CD4-positive, alpha-beta T cell treated with Interleukin-6 for 4 hours (primary cell): ENCODE measurements around the gene RBM10.
"Not testable (repeated sequence)": the region's sequence is repeated elsewhere in the genome, so short reads cannot be mapped to it uniquely, and the experiment has no call there.

Experiments used
- DNase-seq: peaks from one replicate; pipeline ENCODE4 v3.0.0-alpha.2; 2020; ENCODE audit warnings: mixed read lengths

RBM10 gene, protein sequence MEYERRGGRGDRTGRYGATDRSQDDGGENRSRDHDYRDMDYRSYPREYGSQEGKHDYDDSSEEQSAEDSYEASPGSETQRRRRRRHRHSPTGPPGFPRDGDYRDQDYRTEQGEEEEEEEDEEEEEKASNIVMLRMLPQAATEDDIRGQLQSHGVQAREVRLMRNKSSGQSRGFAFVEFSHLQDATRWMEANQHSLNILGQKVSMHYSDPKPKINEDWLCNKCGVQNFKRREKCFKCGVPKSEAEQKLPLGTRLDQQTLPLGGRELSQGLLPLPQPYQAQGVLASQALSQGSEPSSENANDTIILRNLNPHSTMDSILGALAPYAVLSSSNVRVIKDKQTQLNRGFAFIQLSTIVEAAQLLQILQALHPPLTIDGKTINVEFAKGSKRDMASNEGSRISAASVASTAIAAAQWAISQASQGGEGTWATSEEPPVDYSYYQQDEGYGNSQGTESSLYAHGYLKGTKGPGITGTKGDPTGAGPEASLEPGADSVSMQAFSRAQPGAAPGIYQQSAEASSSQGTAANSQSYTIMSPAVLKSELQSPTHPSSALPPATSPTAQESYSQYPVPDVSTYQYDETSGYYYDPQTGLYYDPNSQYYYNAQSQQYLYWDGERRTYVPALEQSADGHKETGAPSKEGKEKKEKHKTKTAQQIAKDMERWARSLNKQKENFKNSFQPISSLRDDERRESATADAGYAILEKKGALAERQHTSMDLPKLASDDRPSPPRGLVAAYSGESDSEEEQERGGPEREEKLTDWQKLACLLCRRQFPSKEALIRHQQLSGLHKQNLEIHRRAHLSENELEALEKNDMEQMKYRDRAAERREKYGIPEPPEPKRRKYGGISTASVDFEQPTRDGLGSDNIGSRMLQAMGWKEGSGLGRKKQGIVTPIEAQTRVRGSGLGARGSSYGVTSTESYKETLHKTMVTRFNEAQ

DNA sequence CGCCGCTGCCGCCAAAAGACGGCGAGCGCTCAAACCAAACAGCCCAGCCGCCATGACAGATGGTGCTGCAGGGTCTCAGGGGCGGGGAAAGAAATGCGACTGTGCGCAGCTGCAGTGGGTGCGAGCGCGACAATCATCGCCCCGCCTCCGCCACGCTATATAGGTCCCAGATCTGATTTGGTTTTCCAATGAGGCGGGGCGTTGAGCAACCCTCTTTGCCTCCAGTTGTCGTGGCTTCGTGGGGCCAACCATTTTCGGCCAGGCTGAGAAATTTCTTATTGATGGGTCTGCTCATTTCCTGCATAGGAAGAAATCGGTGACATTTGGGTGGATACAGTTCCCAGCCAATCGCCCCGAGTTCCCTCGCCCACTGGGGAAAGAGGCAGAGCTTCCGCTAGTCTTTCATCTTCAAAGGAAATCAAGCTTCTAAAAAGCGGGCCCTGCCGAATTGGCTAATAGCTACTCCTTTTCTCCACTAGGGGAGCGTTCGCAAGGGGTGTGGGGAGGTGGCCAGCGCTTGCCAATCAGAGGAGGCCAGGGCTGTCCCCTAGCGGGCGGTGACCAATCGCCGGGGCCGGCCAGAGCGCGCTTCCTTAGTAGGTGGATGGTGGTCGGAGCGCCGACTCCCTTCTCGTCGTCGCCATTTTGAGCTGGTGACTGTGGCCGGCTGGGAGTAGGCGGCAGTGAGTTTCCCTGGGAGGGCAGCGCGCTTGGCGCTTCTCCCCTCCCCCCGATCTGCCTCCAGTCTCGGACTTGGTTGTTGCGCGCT is at the start of gene RBM10, which contains the start of gene NDUFB11:
Gene RBM10, plus strand, starts transcription at position 596 of the 769 bp plus-strand sequence. CDS start 2,261 bp downstream, outside the sequence.
Gene NDUFB11, minus strand, starts transcription at position 77 of the 769 bp plus-strand sequence. Its CDS starts 23 bp downstream, at position 54.
- DNase-seq = peak; percentile 90

DNA sequence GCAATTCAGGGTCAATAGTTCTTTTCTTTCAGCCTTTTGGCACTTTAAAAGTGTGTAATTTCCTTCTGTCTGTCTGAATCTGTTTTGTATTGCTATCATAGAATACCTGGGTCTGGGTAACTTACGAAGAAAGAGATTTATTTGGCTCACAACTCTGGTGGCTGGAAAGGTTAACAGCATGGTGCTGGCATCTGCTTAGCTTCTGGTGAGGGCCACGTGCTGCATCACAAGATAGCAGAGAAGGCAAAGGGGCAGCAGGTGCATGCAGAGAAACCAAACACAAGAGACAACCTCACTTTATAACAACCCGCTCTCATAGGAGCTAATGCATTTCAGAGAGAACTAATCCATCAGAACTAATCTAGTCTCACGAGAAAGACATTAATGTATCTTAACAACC is 48.0 kb upstream of the RBM10 start:
- DNase-seq = no peak

DNA sequence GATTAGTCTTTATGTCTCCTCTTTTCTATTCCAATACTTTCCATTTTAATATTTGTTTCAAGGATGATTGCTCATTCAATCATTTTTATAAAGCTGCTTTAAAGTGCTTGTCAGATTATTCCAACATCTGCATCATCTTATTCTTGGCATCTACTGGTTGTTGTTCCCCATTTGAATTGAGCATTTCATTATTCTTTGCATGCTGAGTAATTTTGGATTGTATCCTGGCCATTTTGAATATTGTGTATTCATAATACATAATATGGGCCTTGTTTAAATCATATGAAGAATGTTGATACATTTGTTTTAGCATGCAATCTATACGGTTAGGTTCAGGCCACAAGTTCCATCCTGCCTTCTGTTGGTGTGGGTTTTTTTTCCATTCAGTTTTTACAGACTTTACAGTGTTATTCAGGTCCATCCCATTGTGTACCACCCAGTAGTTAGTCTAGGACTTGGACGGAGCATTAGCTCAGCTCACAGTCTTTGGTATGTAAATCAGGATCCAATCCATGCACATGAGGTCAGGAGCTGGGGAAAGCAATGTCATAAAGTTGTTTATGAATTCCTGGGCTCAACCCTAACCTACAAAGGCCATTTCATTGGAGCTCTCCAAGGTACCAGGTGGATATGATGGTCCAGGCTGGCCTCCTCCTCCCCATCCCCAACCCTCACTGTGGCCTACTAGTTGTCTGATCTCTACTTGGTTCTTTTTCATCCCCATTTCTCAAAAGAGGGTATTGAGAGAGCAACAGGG is 46.5 kb upstream of the RBM10 start:
- DNase-seq = no peak

DNA sequence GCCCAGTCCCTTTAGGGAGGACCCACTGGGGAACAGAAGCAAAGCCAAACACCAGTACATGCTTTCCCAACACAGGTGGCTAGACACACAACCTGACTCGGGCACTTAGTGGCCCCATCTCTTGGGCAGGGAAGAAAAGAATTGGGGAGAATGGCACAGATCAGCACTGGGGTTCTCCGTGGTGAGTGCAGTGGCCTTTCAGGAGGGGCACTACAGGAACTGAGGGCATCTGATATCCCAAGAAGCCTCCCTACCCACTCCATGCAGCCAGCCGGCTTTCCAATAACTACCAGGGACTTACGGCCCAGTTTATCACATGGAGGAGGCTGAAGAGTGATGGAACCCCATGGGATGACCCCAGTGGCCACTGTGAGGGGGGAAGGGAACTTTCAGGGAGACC is 43.8 kb upstream of the RBM10 start:
- DNase-seq = no peak

DNA sequence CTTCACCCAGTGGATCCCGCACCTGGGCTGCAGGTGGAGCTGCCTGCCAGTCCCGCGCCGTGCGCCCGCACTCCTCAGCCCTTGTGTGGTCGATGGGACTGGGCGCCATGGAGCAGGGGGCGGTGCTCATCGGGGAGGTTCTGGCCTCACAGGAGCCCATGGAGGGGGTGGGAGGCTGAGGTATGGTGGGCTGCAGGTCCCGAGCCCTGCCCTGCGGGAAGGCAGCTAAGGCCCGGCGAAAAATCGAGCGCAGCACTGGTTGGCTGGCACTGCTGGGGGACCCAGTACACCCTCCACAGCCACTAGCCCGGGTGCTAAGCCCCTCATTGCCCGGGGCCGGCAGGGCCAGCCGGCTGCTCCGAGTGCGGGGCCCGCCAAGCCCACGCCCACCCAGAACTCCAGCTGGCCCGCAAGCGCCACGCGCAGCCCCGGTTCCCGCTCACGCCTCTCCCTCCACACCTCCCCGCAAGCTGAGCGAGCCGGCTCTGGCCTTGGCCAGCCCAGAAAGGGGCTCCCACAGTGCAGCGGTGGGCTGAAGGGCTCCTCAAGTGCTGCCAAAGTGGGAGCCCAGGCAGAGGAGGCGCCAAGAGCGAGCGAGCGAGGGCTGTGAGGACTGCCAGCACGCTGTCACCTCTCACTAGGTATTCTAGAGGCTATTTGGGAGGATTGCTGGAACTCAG is 33.9 kb upstream of the RBM10 start:
- DNase-seq = not testable (repeated sequence)

DNA sequence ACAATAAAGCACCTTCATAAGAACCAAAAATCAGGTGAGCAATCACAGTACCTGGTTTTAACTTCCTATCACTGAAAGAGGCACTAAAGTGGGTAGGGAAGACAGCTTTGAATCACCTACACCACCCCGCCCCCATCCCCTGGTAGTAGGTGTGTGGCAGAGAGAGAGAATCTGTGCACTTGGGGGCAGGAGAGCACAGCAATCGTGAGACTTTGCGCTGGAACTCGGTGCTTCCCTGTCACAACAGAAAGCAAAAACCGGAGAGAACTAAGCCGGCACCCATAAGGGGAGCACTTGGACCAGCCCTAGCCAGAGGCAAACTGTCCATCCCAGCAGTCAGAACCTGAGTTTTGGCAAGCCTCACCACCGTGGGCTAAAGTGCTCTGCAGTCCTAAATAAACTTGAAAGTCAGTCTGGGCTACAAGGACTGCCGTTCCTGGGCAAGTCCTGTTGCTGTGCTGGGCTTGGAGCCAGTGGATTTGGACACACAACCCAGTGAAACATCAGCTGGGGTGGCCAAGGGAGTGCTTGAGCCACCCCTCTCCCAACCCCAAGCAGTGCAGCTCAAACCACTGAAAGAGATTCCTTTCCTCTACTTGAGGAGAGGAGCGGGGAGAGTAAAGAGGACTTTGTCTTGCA is 32.6 kb upstream of the RBM10 start:
- no peak for DNase-seq

DNA sequence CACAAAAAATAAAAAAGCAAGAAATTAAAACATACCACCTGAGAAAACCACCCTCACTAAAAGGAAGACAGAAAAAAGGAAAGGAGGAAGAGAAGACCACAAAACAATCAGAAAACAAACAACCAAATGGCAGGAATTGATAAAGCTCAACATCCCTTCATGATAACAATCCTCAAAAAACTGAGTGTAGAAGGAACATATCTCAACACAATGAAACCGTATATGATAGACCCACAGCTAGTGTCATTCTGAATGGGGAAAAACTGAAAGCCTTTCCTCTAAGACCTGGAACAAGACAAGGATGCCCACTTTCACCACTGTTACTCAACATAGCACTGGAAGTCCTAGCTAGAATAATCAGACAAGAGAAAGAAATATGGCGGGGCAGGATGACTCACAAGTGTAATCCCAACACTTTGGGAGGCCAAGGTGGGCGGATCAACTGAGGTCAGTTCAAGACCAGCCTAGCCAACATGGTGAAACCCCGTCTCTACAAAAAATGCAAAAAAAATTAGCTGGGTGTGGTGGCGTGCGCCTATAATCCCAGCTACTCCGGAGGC is 28.4 kb upstream of the RBM10 start:
- not testable (repeated sequence) for DNase-seq

DNA sequence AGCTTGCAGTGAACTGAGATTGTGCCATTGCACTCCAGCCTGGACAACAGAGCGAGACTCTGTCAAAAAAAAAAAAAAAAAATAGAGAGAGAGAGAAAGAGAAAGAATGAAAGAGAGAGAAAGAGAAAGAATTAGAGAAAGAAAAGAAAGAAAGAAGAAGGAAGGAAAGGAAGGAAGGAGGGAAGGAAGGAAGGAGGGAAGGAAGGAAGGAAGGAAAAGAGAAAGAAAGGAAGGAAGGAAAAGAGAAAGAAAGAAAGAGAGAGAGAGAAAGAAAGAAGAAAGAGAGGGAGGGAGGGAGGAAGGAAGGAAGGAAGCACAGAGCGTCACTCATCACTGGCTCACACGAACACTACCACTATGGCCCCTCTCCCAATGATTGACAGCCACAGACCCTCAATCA is 20.6 kb upstream of the RBM10 start:
- not testable (repeated sequence) for DNase-seq

DNA sequence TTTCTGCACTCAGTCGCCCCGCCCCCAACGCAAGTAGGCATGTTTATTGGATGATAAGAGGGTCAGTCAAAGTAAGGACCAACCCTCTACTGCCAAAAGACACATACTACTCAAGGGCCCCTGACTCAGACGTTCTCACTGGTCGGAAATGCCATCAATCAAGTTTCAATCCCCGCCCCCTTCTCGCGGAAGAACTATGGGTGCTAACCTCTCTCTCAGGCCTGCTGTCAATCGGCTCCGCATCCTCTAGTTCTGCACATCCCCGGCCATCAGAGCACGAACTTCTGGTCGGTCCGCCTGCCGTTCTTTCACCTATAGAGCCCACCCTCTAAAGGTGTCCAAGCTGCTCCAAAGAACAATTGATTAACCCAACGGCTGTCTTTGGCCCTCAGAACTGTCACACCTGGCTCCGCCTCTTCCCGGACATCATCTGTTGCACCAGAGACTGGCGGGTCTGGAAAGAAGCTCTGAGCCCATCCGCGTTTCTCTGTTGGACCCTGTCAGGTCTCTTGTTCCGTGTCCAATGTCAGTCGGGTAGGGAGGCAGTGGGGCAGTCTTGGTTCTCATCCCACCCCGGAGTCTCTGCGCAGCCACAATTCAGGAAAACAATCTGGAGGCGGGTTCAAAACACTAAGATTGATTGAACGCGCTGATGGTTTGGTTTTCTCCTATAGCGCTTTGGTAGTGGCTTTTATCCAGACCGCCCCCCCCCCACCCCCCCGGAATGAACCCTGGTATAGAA is 15.7 kb upstream of the RBM10 start:
- DNase-seq = peak; percentile 88

DNA sequence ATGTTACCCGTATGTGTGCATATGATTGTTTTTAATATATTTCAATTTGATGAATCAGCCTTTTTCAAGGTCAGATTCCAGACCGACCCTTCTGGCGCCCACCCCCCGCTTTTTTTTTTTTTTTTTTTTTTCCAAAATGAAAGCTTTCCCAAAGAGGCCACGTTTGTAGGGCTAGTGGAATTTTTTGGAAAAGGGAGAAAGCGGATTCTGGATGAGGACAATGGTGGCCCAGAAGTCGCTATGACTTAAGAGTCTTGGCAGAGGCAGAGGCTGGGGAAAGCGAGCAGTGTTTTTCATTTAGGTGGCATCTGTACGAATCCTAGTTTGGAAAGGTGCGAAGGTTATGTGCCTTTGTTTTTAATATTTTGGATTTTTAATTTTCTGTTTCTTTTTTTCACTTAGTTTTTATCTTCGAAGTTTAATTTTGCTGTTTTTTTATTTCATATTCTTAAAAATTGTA is 15.1 kb upstream of the RBM10 start:
- no peak for DNase-seq

DNA sequence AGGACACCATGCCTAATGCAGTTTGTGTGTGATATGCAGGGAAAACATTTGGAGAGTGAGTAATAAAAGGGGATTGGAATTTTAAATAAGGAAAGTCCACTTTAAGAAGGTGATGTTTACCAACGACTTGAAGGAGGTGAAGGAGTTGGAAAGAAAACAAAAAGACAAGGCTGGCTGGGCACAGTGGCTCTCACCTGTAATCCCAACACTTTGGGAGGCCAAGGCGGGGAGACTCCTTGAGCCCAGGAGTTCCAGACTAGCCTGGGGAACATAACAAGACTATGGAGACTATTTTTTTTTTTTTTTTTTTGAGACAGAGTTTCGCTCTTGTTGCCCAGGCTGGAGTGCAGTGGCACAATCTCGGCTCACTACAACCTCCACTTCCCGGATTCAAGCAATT is 11.5 kb upstream of the RBM10 start:
- no peak for DNase-seq

DNA sequence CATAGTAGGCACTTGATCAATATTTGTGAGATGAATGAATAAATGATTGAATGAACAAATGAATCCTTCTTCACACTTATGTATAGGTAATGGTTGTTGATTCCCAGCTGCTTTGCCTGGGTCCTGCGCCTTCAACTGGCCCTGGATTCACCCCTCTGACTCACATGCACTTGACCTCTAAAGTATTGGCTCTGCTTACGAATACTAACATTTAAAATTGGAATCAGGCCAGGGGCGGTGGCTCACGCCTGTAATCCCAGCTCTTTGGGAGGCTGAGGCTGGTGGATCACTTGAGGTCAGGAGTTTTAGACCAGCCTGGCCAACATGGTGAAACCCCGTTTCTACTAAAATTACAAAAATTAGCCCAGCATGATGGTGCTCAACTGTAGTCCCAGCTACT is 9.4 kb upstream of the RBM10 start:
- DNase-seq = not testable (repeated sequence)

DNA sequence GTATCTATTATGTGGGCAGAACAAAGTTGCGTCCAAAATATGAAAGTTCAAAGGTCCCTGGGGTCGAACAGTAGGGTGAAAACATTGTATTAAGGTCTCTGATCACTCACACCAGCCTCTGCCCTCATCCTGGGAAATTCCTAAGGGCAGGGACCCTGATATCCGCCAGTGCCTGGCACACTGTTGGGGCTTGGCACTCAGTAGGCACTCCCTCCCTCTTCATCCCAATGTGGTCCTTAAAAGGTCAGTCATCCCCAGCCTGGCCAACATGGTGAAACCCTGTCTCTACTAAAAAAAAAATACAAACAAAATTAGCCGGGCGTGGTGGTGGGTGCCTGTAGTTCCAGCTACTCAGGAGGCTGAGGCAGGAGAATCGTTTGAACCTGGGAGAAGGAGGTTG is 6.8 kb upstream of the RBM10 start:
- DNase-seq = no peak

DNA sequence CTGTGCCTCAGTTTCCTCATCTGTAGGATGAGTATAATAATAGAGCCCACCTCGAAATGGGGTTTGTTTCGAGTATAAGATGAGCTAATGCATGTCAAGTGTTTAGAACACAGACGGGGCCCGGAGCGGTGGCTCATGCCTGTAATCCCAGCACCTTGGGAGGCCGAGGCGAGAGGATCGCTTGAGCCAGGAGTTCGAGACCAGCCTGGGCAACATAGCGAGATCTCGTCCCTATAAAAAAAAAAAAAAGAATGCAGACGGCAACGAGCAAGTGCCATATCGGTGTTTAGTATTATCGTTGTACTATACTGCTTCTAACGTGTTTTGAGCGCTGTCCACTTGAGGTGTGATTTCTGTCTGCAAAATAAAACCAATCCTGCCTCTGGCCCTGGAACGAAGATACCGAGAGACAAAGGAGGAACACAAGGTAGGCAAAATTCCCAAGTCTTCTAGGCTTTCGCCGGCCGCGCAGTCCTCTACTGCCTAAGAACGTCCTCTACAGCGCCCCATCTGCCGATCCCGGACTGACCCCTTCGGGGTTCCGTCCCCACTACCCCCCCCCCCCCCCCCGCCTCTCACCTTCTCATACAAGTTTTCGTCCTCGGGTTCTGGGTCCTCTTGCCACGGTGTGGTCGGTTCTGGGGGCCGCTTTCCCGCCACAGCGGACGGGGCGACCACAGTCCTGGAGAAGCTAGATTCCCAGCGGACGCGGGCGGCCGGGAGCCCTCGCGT is 961 bp upstream of the RBM10 start:
- peak; percentile 63 for DNase-seq

DNA sequence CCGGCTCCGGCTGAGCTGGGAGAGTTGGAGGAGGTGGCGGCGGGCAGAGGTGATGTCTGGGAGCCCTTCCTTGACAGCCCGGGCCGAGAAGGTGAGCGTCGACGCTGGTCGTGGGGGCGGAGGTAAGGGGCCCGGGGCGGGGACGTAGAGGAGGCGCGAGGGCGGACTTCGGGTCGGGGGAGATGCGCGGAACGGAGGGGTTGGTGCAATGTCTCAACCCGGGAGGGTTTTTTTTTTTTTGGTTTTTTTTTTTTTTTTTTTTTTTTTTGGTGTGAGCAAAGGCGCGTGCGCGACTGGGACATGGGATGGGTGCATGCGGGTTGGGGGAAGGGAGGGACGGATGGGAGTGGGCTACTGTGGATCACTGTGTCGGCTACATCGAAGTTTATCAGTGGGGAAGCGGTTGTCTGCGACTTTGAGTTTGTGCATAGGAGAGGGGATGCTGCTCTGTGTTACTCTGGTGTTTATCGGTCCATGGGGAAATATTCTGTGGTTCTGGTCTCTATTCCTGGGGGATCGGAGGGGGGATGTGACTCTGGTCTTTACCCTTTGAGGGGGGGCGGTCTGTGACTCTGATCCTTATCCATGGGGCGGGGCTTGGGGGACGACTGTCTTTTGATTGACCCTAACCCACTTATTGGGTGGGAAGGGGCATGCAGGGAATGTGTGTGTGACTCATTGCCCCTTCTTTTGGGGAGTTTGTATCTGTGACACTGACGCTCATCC is 537 bp downstream of the RBM10 start:
- DNase-seq = no peak

DNA sequence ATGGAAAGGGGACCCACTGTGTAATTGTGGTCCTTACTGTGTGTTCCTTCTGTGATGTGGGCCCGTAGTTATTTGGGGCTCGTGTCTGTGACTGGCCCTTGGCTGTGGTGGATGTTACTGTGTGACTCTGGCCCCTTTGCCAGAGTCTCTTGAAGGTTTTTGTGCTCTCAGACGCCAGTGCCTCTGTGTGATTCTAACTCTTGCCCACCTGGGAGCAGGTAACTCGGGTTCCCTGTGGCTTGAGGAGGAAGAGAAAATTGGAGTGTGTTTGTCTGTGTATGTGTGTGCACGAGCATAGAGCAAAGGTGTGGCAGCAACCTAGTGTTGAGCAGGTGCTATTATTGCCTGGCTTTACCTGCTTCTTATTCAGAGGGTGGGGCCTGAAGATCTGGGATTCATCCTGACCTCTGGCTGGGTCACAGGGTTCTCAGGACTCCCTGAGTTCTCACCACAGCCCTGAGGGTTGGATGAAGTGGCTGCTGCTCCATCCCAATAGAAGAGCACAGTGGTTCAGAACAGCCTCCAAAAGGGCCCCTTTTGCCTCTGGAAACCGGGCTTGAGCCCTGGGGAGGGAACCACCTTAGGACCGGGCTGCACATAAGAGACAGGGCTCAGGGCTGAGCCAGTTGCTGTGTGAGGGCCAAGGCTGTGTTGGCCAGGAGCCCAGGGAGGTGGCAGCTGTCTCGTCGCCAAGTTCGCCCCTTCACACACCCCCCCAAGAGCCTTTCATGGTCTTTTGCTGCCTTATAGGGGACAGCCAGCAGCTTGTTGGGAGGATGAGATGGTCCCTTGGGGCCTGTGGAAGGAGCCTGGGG is 1.3 kb downstream of the RBM10 start:
- no peak for DNase-seq
